D721Med (cell line): ENCODE data around the gene GDPD5.
A peak's percentile ranks its signal among the peaks of the same experiment; 100 is the strongest.

ENCODE experiments used
- DNase-seq: peaks from one replicate; pipeline ENCODE4 v3.0.0; 2011; ENCODE audit warnings: low spot score; ENCODE audit not compliant: insufficient read length
- FAIRE-seq: peaks from 2 replicates; lab custom pipeline; 2011; peaks lifted over from hg19 to GRCh38; lab: Jason Lieb, UNC
- CTCF ChIP-seq: IDR thresholded peaks from 2 replicates; pipeline ENCODE4 v1.5.1; 2012; ENCODE audit warnings: mild to moderate bottlenecking, control low read depth; ENCODE audit not compliant: insufficient read depth; ENCODE audit errors: missing control alignments

The GDPD5 gene

GRCh38 chr11:75468534-75469340 is 57.0 kb downstream of the GDPD5 start:
- no peak for TF ChIP-seq CTCF
- FAIRE-seq: no peak
- peak; percentile 82 for DNase-seq

- no peak for FAIRE-seq
- no peak for DNase-seq
- TF ChIP-seq CTCF: no peak
These were observed 57.9 kb downstream of the GDPD5 start for GRCh38 chr11:75467881-75468280.

- FAIRE-seq (no peak), DNase-seq (no peak)
- no peak for TF ChIP-seq CTCF
These were observed 58.4 kb downstream of the GDPD5 start for GRCh38 chr11:75467311-75467710.

GRCh38 chr11:75465701-75466531 is 59.8 kb downstream of the GDPD5 start:
- no peak for FAIRE-seq
- no peak for TF ChIP-seq CTCF
- no peak for DNase-seq

- no peak for FAIRE-seq
- no peak for TF ChIP-seq CTCF
- DNase-seq: no peak
These were observed 62.5 kb downstream of the GDPD5 start for GRCh38 chr11:75463106-75463774.

- FAIRE-seq (no peak), DNase-seq (no peak)
- no peak for TF ChIP-seq CTCF
These were observed 63.6 kb downstream of the GDPD5 start for GRCh38 chr11:75462117-75462653.
